Lung (tissue), 12 donors: Measurements from ENCODE around the gene CCL22. TPM values are rescaled to one million over a fixed set of nuclear protein-coding genes. Genes with fewer than 3 reads are reported as not detected.

Experiments used
- ATAC-seq: fragments of 200-7000 bp; cut with Tn5 transposase; one replicate; pipeline ENCODE4 v1.9.1; 2020; ENCODE audit warnings: moderate number of reproducible peaks; ENCODE audit not compliant: insufficient read depth, low FRiP score
- DNase-seq, 3 donors: peaks; one replicate each; pipeline ENCODE4 v3.0.0-alpha.2; 2013 to 2017
- H3K27ac ChIP-seq, 2 donors: one replicate each; pipeline ENCODE4 v1.5.1; 2013; ENCODE audit warnings: mild to moderate bottlenecking in 2 of 2, moderate library complexity in 2 of 2, control low read depth in 1 of 2, inconsistent platforms in 1 of 2, low read depth in 1 of 2, low read length in 1 of 2
- H3K27me3 ChIP-seq, 3 donors: one replicate each; pipeline ENCODE4 v1.5.1; 2013; ENCODE audit warnings: low read length in 2 of 3; ENCODE audit not compliant: control insufficient read depth in 3 of 3, insufficient read depth in 3 of 3
- H3K36me3 ChIP-seq, 4 donors: one replicate each; pipeline ENCODE4 v1.5.1; 2013; ENCODE audit warnings: low read length in 4 of 4, mild to moderate bottlenecking in 1 of 4, moderate library complexity in 1 of 4; ENCODE audit not compliant: control insufficient read depth in 4 of 4, insufficient read depth in 4 of 4
- H3K4me1 ChIP-seq, 5 donors: one replicate each; pipeline ENCODE4 v1.5.1; 2013; ENCODE audit warnings: low read length in 5 of 5, mild to moderate bottlenecking in 2 of 5, moderate library complexity in 1 of 5; ENCODE audit not compliant: control insufficient read depth in 5 of 5, insufficient read depth in 5 of 5
- H3K4me3 ChIP-seq: one replicate; pipeline ENCODE4 v1.5.1; 2013; ENCODE audit warnings: mild to moderate bottlenecking, control low read depth, moderate library complexity
- H3K9ac ChIP-seq, 2 donors: one replicate each; pipeline ENCODE4 v1.5.1; 2013; ENCODE audit warnings: low read length in 2 of 2, control low read depth in 1 of 2; ENCODE audit not compliant: insufficient read depth in 1 of 2
- H3K9me3 ChIP-seq, 4 donors: one replicate each; pipeline ENCODE4 v1.5.1; 2013; ENCODE audit warnings: low read length in 3 of 4, mild to moderate bottlenecking in 1 of 4, moderate library complexity in 1 of 4; ENCODE audit not compliant: control insufficient read depth in 4 of 4, insufficient read depth in 3 of 4
- WGBS, 2 donors: extraction: QIAGEN DNeasy Blood & Tissue Kit; methylation state at CpG; one replicate each; pipeline ENCODE4 v1.1.7; 2013; 5-methylcytosine and 5-hydroxymethylcytosine counted together
- polyA plus RNA-seq, 2 donors: library from polyadenylated mRNA; stranded (reverse); fragments of 200-250 nt; gene quantifications; one replicate each; pipeline ENCODE4 v1.2.1, GENCODE V29; 2013
- total RNA-seq, 2 donors: library from RNA; depleted of rRNA in 1 of 2; stranded (reverse); fragments of >200 nt in 1 of 2; gene quantifications; one replicate each; pipeline ENCODE4 v1.2.1, GENCODE V29; 2014 to 2021
- TF ChIP-seq, protein P1 (sequence below): IDR thresholded peaks from 2 replicates; pipeline ENCODE4 v1.5.1; 2012; ENCODE audit warnings: mild to moderate bottlenecking; ENCODE audit errors: control extremely low read depth, extremely low read depth
- donor health status: control.
- donor health status: control.
- donor health status: Bipolar disorder and iron deficiency.
- donor health status: healthy.
- donor health status: DM: yes; HTN: yes; CAD: no.

Gene CCL22
- total and polyA plus RNA-seq, 4 donors, result 0.43 to 3.1 (median 1.2) TPM

DNA sequence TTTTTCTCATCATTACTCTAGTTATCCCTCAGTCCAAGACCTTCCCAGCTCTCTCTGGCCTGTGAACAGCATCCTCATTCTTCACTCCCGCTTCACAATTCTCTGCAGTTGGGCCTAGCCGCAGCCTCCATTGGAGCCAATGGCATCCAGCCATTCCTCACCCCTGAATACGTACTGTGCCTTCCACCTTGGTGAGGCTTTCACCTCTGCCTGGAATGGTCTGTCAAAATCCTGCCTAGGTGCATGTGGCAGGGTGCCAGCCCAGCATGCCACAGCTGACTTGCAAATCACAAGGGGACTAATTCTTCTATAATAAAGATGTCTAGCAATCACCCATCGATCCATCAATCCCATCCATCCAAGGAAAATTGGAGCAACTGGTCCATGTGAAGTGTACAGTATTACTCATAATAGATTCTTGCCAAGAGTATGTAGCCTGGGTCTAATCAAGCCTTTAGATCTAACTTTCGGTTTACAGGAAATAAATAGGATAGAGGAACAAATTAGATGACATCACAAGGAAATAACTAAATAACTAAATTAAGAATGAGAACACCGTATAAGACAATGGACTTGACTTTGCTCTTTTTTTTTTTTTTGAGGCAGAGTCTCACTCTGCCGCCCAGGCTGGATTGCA, 8.7 kb downstream of the CCL22 start:
- peak overlapping the region in 1 of 2 donors; percentile 28 for H3K27ac ChIP-seq
- no peak overlapping the region for H3K9ac ChIP-seq
- H3K9me3 ChIP-seq, result no peaks in the 10 kb centered on the region
- peaks cover 0 to 9% (median 5%) of the 10 kb centered on the region in 5 donors for H3K4me1 ChIP-seq
- DNase-seq (no peak), ATAC-seq (no peak)
- 64 to 79% methylated on average over 7 of the region's 7 CpGs for WGBS, 2 donors
- H3K4me3 ChIP-seq, result no peak overlapping the region
- TF ChIP-seq, protein P1, sequence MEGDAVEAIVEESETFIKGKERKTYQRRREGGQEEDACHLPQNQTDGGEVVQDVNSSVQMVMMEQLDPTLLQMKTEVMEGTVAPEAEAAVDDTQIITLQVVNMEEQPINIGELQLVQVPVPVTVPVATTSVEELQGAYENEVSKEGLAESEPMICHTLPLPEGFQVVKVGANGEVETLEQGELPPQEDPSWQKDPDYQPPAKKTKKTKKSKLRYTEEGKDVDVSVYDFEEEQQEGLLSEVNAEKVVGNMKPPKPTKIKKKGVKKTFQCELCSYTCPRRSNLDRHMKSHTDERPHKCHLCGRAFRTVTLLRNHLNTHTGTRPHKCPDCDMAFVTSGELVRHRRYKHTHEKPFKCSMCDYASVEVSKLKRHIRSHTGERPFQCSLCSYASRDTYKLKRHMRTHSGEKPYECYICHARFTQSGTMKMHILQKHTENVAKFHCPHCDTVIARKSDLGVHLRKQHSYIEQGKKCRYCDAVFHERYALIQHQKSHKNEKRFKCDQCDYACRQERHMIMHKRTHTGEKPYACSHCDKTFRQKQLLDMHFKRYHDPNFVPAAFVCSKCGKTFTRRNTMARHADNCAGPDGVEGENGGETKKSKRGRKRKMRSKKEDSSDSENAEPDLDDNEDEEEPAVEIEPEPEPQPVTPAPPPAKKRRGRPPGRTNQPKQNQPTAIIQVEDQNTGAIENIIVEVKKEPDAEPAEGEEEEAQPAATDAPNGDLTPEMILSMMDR, result no peak
- no peaks in the 10 kb centered on the region for H3K36me3 ChIP-seq
- no peaks in the 10 kb centered on the region for H3K27me3 ChIP-seq

DNA sequence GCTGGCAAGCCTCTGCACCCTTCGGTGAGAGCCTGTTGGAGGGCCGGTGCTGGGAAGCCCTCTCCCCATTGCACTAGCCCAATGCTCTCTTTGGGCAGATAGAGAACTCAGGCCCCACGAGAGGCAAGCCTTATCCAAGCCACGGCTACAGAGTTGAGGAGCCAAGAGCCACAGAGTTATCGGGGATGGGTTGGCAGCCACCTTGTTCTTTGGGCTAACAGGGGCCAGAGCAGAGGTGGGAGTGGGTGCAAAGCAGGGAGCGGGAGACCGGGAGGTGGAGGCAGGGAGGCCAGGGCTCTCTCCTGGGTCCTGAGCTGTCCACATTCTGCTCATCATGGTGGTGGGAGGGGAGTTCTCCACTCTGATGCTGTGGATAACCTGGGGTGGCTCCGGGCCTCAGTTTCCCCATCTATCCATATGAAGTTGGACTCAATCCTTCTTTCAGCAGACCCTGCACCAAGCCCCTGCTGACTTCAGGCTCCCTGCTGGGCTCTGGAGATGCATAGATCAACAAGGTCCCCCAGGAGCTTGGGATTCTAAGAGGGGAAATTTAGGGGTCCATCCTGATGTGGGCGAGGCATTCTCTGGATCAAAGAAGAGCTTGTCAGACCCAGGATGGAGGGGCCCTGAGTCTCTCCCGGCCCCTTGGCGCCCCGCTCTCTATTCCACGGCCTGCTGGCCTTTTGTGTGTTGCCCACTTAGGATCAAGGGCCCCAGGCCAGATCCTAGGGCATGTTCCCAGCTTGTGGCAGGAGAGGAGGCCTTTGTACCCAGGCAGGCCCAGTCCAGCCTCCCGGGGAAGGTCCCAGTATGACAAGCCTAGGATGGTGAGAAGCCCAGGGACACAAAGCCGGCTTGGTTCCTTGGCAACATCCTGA, 13.2 kb downstream of the CCL22 start:
- no peaks in the 10 kb centered on the region for H3K9me3 ChIP-seq
- ATAC-seq (no peak), DNase-seq (no peak)
- H3K27me3 ChIP-seq, result no peaks in the 10 kb centered on the region
- no peak overlapping the region for H3K4me3 ChIP-seq
- H3K4me1 ChIP-seq, result peaks cover 0 to 23% (median 7%) of the 10 kb centered on the region in 5 donors
- peak overlapping the region in 1 of 2 donors; percentile 8 for H3K9ac ChIP-seq
- WGBS, 2 donors, result 81 to 90% methylated on average over 15 of the region's 15 CpGs
- peak overlapping the region; percentile 72 to 81 for H3K27ac ChIP-seq
- TF ChIP-seq, protein P1, result no peak
- no peaks in the 10 kb centered on the region for H3K36me3 ChIP-seq

DNA sequence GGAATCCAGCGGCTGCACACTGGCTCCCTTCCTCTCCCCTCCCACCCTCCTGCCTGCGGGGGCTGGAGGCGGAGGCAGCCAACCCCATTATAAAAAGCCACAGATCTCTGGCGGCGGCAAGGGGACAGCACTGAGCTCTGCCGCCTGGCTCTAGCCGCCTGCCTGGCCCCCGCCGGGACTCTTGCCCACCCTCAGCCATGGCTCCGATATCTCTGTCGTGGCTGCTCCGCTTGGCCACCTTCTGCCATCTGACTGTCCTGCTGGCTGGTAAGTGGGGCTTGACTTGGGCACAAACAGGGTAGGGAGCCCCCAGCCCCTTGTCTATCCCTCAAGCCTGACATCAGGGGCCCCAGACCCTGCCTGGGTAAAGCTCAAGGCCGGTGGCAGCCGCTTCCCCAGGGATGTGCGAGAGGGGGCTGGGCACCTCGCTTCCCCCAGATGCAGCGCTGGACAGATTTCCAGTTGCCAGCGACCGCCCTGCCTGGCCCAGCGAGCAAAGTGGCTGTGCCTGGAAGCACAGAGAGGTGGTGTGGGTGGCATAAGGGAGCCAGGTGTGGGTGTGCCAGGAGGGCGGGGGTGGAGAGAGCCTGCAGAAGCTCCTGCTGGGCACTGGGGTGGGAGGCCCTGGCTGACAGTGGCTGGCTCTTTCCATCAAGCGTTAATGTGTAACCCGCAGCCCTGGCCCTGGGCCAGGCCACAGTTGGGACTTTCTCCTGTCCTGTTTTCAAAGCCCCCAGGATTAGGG, 14.0 kb downstream of the CCL22 start, which contains the start of gene CX3CL1:
CX3CL1 (plus strand) TSS at position 119 of the 745 bp plus-strand sequence; CDS start at position 198, 79 bp downstream.
- Histone ChIP-seq H3K4me1 (peaks cover 0 to 23% (median 6%) of the 10 kb centered on the region in 5 donors), H3K4me3 (peak within 1 kb of the TSS; percentile 74), H3K9me3 (no peaks in the 10 kb centered on the region), H3K36me3 (no peaks in the 10 kb centered on the region), H3K9ac (peak within 1 kb of the TSS; percentile 73 to 75), H3K27me3 (no peaks in the 10 kb centered on the region), H3K27ac (peak within 1 kb of the TSS; percentile 76 to 94)
- peak; percentile 92 to 94 (median 94) for DNase-seq
- TF ChIP-seq, protein P1, result peak; percentile 5
- 38 to 55% methylated on average over 23 of the region's 23 CpGs for WGBS, 2 donors
- peak; percentile 60 for ATAC-seq
